ENCODE data around the gene FAM210A. TPM values are rescaled to one million over a fixed set of nuclear protein-coding genes. Genes with fewer than 3 reads are reported as not detected.

FAM210A gene
- total and polyA plus RNA-seq, 7 experiments from 2014 or later: 5.9 to 31.5 (median 8.3) TPM

- intact Hi-C loops (cut with micrococcal nuclease): no loop called here
- no peak for ATAC-seq
- Mint-ChIP-seq H3K27ac (no peak overlapping the region), H3K4me1 (peaks cover 0 to 4% (median 3%) of the 10 kb centered on the region in 7 donors), H3K9me3 (no peaks in the 10 kb centered on the region), H3K27me3 (no peaks in the 10 kb centered on the region), H3K4me3 (no peak overlapping the region), H3K36me3 (peaks cover 0 to 13% (median 7%) of the 10 kb centered on the region in 5 donors)
- no peak for DNase-seq
- no peak overlapping the region for H3K4me3 ChIP-seq (ENCODE audit: low read length)
- no peaks in the 10 kb centered on the region for H3K9me3 ChIP-seq (ENCODE audit: control insufficient read depth in 2 of 3, low read length in 3 of 3)
- no peaks in the 10 kb centered on the region for H3K27me3 ChIP-seq (ENCODE audit: control insufficient read depth in 2 of 2, insufficient read depth in 2 of 2, low read length in 2 of 2)
- H3K36me3 ChIP-seq (ENCODE audit: control insufficient read depth in 2 of 3, insufficient read depth in 3 of 3, low read length in 3 of 3): no peaks in the 10 kb centered on the region
- no peak overlapping the region for H3K27ac ChIP-seq (ENCODE audit: low read depth, low read length)
- H3K4me1 ChIP-seq (ENCODE audit: control insufficient read depth in 2 of 2, insufficient read depth in 2 of 2, low read length in 2 of 2): no peaks in the 10 kb centered on the region
- POLR2A ChIA-PET: interaction anchor here (0.6 kb wide), 1 partner anchor 58 kb away, joined by 3 read pairs; no protein-coding TSS in a partner anchor
- CTCF ChIA-PET: no interaction called here
Measured at GRCh38 chr18:13635046-13635445, 91.3 kb downstream of the FAM210A start.

- Mint-ChIP-seq H3K27ac (no peak overlapping the region), H3K9me3 (no peaks in the 10 kb centered on the region), H3K4me1 (peaks cover 0 to 13% (median 6%) of the 10 kb centered on the region in 7 donors), H3K36me3 (peaks cover 0 to 13% (median 9%) of the 10 kb centered on the region in 5 donors), H3K4me3 (no peak overlapping the region), H3K27me3 (no peaks in the 10 kb centered on the region)
- no peaks in the 10 kb centered on the region for H3K27me3 ChIP-seq (ENCODE audit: control insufficient read depth in 2 of 2, insufficient read depth in 2 of 2, low read length in 2 of 2)
- CTCF ChIA-PET: interaction anchor here (1.6 kb wide), 1 partner anchor 418 kb away, joined by 8 read pairs; no protein-coding TSS in a partner anchor
- H3K9me3 ChIP-seq (ENCODE audit: control insufficient read depth in 2 of 3, low read length in 3 of 3): no peaks in the 10 kb centered on the region
- POLR2A ChIA-PET: no interaction called here
- DNase-seq (no peak), ATAC-seq (no peak)
- intact Hi-C loops (cut with micrococcal nuclease): no loop called here
- no peak overlapping the region for H3K27ac ChIP-seq (ENCODE audit: low read depth, low read length)
- no peak overlapping the region for H3K4me3 ChIP-seq (ENCODE audit: low read length)
- H3K36me3 ChIP-seq (ENCODE audit: control insufficient read depth in 2 of 3, insufficient read depth in 3 of 3, low read length in 3 of 3): no peaks in the 10 kb centered on the region
- no peaks in the 10 kb centered on the region for H3K4me1 ChIP-seq (ENCODE audit: control insufficient read depth in 2 of 2, insufficient read depth in 2 of 2, low read length in 2 of 2)
Measured at GRCh38 chr18:13633700-13634099, 92.7 kb downstream of the FAM210A start.

GRCh38 chr18:13630716-13631268, 95.6 kb downstream of the FAM210A start:
- H3K4me1 ChIP-seq (ENCODE audit: control insufficient read depth in 2 of 2, insufficient read depth in 2 of 2, low read length in 2 of 2): no peaks in the 10 kb centered on the region
- ChIA-PET POLR2A (no interaction called here), CTCF (interaction anchor here (1.0 kb wide), 1 partner anchor 415 kb away, joined by 7 read pairs; no protein-coding TSS in a partner anchor)
- peak overlapping the region in 1 of 9 donors; percentile 1 for H3K27ac Mint-ChIP-seq
- DNase-seq: no peak
- no peaks in the 10 kb centered on the region for H3K27me3 ChIP-seq (ENCODE audit: control insufficient read depth in 2 of 2, insufficient read depth in 2 of 2, low read length in 2 of 2)
- H3K27ac ChIP-seq (ENCODE audit: low read depth, low read length): no peak overlapping the region
- H3K27me3 Mint-ChIP-seq: no peaks in the 10 kb centered on the region
- H3K4me3 Mint-ChIP-seq: no peak overlapping the region
- peaks cover 0 to 18% (median 12%) of the 10 kb centered on the region in 5 donors for H3K36me3 Mint-ChIP-seq
- H3K9me3 Mint-ChIP-seq: no peaks in the 10 kb centered on the region
- H3K4me1 Mint-ChIP-seq: peaks cover 0 to 24% (median 12%) of the 10 kb centered on the region in 7 donors
- H3K9me3 ChIP-seq (ENCODE audit: control insufficient read depth in 2 of 3, low read length in 3 of 3): no peaks in the 10 kb centered on the region
- no peak for ATAC-seq
- no peaks in the 10 kb centered on the region for H3K36me3 ChIP-seq (ENCODE audit: control insufficient read depth in 2 of 3, insufficient read depth in 3 of 3, low read length in 3 of 3)
- H3K4me3 ChIP-seq (ENCODE audit: low read length): no peak overlapping the region
- intact Hi-C loops (cut with micrococcal nuclease): loop anchor here (1.0 kb wide), 4 partner anchors 68 to 639 kb away; partner anchors contain the start of gene CEP192 (in 1 of the 2)

- Histone ChIP-seq H3K4me3 (ENCODE audit: low read length) (no peak overlapping the region), H3K36me3 (ENCODE audit: control insufficient read depth in 2 of 3, insufficient read depth in 3 of 3, low read length in 3 of 3) (no peaks in the 10 kb centered on the region), H3K27me3 (ENCODE audit: control insufficient read depth in 2 of 2, insufficient read depth in 2 of 2, low read length in 2 of 2) (no peaks in the 10 kb centered on the region), H3K9me3 (ENCODE audit: control insufficient read depth in 2 of 3, low read length in 3 of 3) (no peaks in the 10 kb centered on the region), H3K4me1 (ENCODE audit: control insufficient read depth in 2 of 2, insufficient read depth in 2 of 2, low read length in 2 of 2) (no peaks in the 10 kb centered on the region), H3K27ac (ENCODE audit: low read depth, low read length) (no peak overlapping the region)
- CTCF ChIA-PET: interaction anchor here (0.7 to 1.6 kb wide), 3 partner anchors 18 to 418 kb away, joined by 4 to 14 read pairs (median 6); no protein-coding TSS in a partner anchor
- H3K4me3 Mint-ChIP-seq: no peak overlapping the region
- DNase-seq (peak in 8 of 9 donors; percentile 34 to 62 (median 56)), ATAC-seq (peak; percentile 87)
- H3K4me1 Mint-ChIP-seq: peaks cover 2 to 26% (median 14%) of the 10 kb centered on the region in 7 donors
- intact Hi-C loops (cut with micrococcal nuclease): loop anchor here (1.0 kb wide), 4 partner anchors 68 to 639 kb away; partner anchors contain the start of gene CEP192 (in 1 of the 2)
- POLR2A ChIA-PET: no interaction called here
- H3K27ac Mint-ChIP-seq: peak overlapping the region in 5 of 9 donors; percentile 1 to 58 (median 18)
- H3K36me3 Mint-ChIP-seq: peaks cover 0 to 20% (median 9%) of the 10 kb centered on the region in 5 donors
- no peaks in the 10 kb centered on the region for H3K27me3 Mint-ChIP-seq
- H3K9me3 Mint-ChIP-seq: no peaks in the 10 kb centered on the region
Measured at GRCh38 chr18:13629841-13630715, 96.3 kb downstream of the FAM210A start.

GRCh38 chr18:13628211-13628610, 98.1 kb downstream of the FAM210A start:
- DNase-seq: no peak
- Histone ChIP-seq H3K27me3 (ENCODE audit: control insufficient read depth in 2 of 2, insufficient read depth in 2 of 2, low read length in 2 of 2) (no peaks in the 10 kb centered on the region), H3K27ac (ENCODE audit: low read depth, low read length) (no peak overlapping the region), H3K9me3 (ENCODE audit: control insufficient read depth in 2 of 3, low read length in 3 of 3) (no peaks in the 10 kb centered on the region), H3K4me1 (ENCODE audit: control insufficient read depth in 2 of 2, insufficient read depth in 2 of 2, low read length in 2 of 2) (no peaks in the 10 kb centered on the region), H3K4me3 (ENCODE audit: low read length) (no peak overlapping the region), H3K36me3 (ENCODE audit: control insufficient read depth in 2 of 3, insufficient read depth in 3 of 3, low read length in 3 of 3) (peaks cover 0 to 13% (median 0%) of the 10 kb centered on the region in 3 experiments)
- intact Hi-C loops (cut with micrococcal nuclease): no loop called here
- Mint-ChIP-seq H3K4me1 (peaks cover 5 to 28% (median 16%) of the 10 kb centered on the region in 7 donors), H3K9me3 (no peaks in the 10 kb centered on the region), H3K27me3 (no peaks in the 10 kb centered on the region), H3K27ac (peak overlapping the region in 4 of 9 donors; percentile 3 to 63 (median 53)), H3K36me3 (peaks cover 0 to 30% (median 11%) of the 10 kb centered on the region in 5 donors), H3K4me3 (no peak overlapping the region)
- ATAC-seq: no peak
- ChIA-PET POLR2A (no interaction called here), CTCF (no interaction called here)

- H3K36me3 Mint-ChIP-seq: peaks cover 0 to 34% (median 9%) of the 10 kb centered on the region in 5 donors
- Histone ChIP-seq H3K4me3 (ENCODE audit: low read length) (no peak overlapping the region), H3K27ac (ENCODE audit: low read depth, low read length) (no peak overlapping the region), H3K36me3 (ENCODE audit: control insufficient read depth in 2 of 3, insufficient read depth in 3 of 3, low read length in 3 of 3) (peaks cover 0 to 19% (median 0%) of the 10 kb centered on the region in 3 experiments), H3K27me3 (ENCODE audit: control insufficient read depth in 2 of 2, insufficient read depth in 2 of 2, low read length in 2 of 2) (no peaks in the 10 kb centered on the region), H3K4me1 (ENCODE audit: control insufficient read depth in 2 of 2, insufficient read depth in 2 of 2, low read length in 2 of 2) (no peaks in the 10 kb centered on the region), H3K9me3 (ENCODE audit: control insufficient read depth in 2 of 3, low read length in 3 of 3) (no peaks in the 10 kb centered on the region)
- POLR2A ChIA-PET: no interaction called here
- peaks cover 5 to 28% (median 17%) of the 10 kb centered on the region in 7 donors for H3K4me1 Mint-ChIP-seq
- H3K9me3 Mint-ChIP-seq: no peaks in the 10 kb centered on the region
- no peaks in the 10 kb centered on the region for H3K27me3 Mint-ChIP-seq
- CTCF ChIA-PET: no interaction called here
- DNase-seq (no peak), ATAC-seq (no peak)
- intact Hi-C loops (cut with micrococcal nuclease): no loop called here
- H3K27ac Mint-ChIP-seq: peak overlapping the region in 2 of 9 donors; percentile 8 to 24
- no peak overlapping the region for H3K4me3 Mint-ChIP-seq
Measured at GRCh38 chr18:13627639-13628038, 98.7 kb downstream of the FAM210A start.

Data from naive thymus-derived CD4-positive, alpha-beta T cell (primary cell).